Measurements from ENCODE around the gene NR2C2AP. TPM values are rescaled to one million over a fixed set of nuclear protein-coding genes. Genes with fewer than 3 reads are reported as not detected.
"Not testable (repeated sequence)": the region's sequence is repeated elsewhere in the genome, so short reads cannot be mapped to it uniquely, and the experiment has no call there.

Gene NR2C2AP
- polyA plus RNA-seq, 1 donor, result 7.7 TPM

DNA sequence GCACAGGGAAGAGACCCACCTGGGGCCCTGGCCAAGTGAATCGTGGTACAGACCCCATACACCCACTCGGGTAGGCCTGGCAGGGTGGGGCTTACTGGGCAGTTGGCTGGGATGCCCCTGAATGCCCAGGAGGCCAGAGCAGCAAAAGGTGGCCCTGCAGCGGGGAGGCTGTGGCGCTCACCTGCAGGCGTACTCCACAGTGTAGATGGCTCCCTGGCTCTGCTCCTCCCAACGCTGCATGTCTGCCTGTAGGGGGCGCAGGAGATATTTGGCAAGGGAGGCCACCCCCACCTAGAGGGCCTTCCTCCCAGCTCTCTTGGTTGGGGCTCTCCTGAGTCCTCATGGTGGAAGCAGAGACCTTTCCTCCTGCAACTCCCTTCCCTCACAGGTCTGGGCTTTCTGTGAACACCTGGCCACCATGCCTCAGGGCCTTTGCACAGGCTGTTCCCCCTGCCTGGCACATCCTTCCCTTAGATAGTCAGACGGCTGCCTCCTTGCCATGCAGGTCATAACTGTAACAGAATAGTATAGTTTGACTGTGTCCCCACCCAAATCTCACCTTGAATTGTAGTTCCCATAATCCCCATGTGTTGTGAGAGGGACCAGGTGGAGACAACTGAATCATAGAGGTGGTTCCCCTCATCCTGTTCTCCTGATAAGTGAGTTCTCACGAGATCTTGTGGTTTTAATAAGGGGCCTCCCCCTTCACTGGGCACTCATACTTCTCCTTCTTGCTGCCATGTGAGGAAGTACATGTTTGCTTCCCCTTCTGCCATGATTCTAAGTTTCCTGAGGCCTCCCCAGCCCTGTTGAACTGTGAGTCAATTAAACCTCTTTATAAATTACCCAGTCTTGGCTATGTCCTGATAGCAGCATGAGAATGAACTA is 17.1 kb downstream of the NR2C2AP start:
- no peak for DNase-seq (ENCODE audit: low read depth)

DNA sequence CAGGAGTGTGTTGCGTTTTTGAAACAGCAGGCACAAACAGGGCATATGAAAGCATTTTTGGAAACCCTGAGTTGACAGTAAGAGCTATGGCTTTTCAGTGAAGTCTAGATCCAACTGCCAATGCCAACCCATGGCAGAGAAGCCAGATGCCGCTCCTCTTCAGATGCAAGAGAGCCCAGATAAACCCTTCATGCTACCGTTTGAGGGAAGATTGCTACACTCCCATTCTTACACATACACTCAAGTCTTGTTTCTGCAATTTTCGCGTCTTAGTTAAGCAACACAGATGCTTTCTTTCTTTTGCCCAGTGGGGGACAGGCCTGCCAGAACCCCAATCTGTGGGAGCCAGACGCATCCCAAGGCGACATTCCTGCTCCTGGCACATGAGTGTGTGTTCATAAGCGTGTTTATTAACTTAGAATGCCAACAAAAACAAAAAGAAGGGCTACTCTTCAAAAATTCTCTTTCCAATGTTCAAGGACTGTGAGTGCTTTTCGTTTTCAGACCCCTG is 21.7 kb downstream of the NR2C2AP start:
- DNase-seq (ENCODE audit: low read depth), result no peak

DNA sequence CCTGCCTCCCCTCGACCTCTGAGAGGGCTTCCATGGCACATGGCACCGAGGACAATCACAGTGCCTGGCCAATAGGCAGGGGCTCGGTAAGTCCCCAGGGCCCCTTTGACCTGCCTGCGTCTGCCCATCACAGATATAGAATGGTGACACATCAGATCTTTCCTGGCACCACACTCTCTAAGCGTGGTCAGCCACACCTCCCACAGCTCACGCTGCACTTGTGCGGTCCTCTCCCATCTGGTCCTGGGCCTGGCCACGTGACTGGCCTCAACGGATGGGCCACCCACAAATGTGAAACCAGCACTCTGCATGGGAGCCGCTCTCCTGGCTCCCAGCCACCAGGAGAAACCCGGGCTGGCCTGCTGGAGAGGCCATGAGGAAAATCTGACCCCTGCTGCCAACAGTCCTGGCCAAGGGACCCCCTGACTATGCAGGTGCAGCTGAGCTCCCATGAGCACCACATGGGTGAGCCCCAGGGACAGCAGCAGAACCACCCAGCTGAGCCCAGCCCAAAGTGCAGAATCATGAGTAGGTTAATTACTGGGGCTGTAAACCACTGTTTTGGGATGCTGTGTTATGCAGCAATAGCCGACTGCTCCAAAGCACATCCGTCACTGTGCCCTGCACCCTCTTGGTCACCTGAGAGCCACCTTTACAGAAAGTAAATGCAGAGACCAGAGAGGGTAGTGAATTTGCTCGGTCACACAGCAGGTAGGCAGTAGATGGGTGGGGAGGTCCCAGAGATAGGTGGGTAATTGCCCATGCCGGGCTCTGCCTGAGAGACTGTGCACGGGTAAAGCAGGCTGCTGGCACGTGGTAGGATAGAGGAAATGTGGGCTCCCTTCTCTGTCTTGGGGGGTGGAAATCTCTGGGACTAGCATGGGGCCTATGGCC is 23.4 kb downstream of the NR2C2AP start:
- DNase-seq (ENCODE audit: low read depth), result no peak

DNA sequence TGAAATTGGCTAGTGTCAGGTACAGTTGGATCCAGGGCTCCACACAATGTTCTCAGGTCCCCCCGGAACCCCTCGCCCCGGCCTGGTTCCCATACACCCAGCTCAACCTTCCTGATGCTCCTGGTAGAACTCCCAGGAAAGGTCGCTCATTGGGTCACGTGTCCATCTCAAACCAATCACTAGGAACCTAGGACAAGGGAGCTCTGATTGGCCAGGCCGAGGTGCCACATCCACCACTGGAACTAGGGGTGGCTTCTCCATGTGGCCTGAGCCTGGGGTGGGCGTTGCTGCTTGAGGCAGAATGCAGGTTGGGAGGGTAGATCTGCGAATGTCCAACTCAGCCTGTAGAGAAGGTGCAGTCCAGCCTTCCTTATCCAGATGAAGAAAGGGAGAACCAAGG is 26.3 kb downstream of the NR2C2AP start:
- no peak for DNase-seq (ENCODE audit: low read depth)

DNA sequence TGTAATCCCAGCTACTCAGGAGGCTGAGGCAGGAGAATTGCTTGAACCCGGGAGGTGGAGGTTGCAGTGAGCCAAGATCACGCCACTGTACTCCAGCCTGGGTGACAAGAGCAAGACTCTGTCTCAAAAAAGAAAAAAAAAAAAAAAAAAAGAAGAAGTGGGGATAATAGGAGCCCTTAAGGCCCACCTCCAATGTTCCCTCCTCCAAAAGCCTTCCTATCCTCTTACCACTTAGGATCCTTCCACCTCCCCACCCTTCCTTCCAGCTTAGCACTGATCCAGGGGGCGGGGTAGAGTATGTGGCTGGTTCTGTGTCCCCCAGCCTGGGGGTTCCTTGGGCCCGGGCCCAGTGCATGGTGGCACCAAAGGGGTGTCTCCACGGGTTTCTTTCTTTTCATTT is 30.0 kb downstream of the NR2C2AP start:
- not testable (repeated sequence) for DNase-seq (ENCODE audit: low read depth)

DNA sequence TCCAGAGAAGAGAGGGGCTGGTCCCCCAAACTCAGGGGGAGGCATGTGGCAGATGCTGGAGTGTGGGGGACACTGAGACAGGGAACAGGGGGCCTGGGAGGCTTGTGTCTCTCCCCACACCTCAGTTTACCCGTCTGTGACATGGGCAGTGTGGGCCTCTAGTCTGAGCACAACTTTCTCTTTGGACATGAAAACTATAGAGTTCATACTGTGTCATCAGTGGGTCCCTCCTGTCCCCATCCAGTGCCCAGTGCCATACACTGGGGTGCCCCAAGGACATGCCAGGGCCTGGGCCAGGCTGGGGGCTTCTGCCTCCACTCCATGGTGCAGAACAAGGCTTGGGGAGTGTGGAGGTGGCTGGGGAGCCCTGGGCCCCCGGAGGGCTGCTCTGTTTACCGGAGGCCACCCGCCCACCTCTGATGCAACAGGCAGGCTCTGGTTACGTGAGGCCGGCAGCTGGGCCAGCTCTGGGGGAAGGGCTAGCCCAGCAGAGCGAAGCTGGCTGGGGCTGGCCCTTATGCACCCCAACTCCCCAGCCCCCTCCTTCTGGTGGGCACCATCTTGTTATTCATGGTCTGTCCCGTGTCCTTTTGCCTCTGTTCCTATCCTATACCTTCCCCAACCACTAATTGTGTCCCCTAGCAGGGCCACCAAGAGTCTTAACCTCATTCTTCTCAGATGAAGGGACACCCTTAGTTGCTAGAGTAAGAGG is 31.2 kb downstream of the NR2C2AP start:
- DNase-seq (ENCODE audit: low read depth), result no peak

DNA sequence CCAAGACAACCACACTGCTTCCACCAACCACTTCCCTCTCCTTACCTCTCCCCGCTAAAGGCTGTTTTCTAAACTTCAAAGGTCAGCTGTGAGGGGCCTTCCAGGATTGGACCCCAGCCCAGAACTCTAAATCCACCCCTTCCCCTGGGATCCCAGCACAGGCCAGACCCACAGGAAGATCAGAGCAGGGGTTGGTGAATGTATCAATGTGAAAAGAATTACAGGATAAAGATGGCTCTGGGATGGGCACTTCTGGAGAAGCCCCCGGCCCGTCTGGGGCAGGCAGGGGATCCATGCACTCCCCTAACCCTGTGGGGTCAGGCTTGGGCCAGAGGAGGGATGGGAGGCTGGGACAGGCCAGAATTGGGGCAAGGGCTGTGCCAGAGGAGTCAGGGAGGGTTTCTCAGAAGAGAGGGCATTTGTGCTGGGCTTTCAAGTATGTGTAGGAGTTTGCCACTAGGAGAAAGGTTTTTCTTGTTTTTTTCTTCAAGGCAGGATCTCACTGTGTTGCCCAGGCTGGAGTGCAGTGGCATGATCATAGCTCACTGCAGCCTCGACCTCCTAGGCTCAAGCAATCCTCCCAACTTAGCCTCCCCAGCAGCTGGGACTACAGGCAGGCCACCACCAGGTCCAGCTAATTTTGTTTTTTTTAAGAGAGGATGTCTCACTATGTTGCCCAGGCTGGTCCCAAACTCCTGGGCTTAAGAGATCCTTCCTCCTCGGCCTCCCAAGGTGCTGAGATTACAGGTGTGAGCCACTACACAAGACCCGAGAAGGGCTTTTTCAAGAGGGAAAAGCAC is 32.1 kb downstream of the NR2C2AP start:
- DNase-seq (ENCODE audit: low read depth), result no peak

DNA sequence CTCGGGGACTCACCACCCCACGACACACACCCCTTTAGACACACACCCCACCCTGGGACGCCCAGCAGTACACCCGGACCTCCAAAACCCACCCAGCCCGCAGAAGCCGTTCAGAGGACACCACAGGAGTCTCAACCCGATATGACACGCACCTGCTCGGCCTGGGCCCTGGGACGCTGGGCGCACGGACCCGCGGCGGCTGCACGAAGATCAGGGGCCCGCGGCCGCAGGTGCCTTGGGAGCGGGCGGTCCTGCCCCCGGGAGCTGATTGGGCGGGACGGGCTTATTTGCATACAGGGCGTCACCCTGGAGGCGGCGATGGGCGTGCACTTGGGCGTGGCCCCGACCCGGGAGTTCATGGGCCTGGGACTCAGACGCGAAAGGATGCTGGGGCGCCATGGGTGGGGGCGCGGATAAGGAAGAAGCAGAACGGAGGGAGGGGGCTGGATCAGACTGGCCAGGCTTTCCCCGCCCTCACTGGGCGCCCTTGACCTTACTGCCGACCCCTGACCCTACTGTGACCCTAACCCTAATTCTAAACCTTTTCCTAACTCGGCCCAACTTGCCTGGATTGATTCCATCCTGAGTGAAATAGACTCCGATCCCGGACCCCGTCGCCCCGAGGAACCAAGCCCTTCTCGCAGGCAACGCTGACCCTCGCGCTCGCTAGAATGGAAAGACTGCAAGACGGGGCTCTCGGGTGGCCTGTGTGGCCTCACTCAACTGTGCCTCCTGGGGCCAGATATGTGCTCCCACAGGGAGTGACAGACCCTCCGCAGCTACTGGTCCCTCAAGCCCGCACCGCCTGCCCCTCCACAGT is 33.0 kb downstream of the NR2C2AP start, which contains the start of gene MEF2B:
Gene MEF2B, minus strand, starts transcription at position 211 of the 820 bp plus-strand sequence. CDS start 19,528 bp downstream, outside the sequence.
- no peak for DNase-seq (ENCODE audit: low read depth)

DNA sequence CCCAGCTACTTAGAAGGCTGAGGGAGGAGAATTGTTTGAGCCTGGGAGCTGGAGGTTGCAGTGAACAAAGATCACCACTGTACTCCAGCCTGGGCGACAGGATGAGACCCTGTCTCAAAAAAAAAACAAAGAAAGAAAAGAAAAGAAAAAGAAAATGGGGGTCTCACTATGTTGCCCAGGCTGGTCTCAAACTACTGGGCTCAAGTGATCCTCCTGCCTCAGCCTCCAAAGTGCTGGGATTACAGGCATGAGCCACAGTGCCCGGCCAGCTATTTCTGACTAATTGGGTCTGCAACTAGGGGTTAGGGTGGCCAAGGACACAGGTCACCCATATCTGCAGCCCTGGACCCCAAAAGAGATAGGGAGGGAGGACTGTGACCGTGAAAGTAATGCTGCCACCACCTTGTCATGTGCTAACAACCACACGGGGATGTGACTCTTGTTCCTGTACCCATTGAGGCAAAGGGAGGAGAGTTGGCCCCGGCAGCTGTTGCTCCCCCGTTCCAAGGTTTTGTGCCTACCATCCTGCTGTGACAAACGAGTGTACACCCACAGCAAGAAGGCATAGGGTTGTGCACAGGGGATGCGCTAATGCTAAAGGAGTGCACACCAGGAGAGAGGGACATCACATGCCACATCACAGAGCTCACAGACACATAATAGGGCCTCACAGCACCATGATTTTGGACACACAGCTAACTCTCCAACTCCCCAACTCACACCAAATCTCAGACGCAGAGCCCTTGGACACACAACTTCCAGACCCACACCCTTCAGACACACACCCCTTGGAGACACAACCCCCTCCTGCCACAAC is 33.8 kb downstream of the NR2C2AP start:
- no peak for DNase-seq (ENCODE audit: low read depth)

DNA sequence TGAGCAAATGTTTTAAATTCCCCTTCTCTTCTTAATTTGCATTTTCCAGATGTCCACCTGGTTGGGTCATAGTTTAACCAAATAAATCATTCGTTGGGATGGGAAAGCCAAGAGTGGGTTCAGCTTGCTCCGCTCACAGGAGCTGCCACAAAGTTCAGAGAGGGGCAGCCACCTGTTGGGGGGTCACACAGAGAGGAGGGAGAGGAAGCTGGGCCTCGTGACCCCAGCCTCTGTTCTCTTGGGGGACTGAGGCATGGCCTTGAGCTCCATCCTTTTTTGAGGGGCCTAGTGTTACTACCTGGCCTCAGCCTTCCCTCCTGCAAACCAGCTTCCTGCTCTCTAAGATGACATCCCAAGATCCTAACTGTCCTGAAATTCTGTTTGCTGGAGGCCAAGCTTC is 35.6 kb downstream of the NR2C2AP start:
- DNase-seq (ENCODE audit: low read depth), result no peak

DNA sequence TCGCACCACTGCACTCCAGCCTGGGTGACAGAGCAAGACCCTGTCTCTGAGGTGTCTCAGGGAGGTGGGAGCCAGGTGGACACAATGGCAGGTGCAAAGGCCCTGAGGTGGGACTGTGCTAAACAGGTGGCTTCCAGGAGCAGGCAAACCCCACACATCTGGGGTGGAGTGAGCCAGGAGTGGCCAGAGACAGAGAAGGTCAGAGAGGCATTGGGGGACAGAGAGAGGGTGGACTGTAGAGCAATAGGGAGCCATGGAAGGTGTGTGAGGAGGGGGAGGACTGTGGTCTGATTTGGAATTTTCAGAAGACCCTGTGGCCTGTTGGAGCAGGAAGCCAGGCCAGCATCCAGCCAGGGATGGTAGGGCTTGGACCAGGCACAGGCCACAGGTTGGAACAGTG is 37.8 kb downstream of the NR2C2AP start:
- no peak for DNase-seq (ENCODE audit: low read depth)

DNA sequence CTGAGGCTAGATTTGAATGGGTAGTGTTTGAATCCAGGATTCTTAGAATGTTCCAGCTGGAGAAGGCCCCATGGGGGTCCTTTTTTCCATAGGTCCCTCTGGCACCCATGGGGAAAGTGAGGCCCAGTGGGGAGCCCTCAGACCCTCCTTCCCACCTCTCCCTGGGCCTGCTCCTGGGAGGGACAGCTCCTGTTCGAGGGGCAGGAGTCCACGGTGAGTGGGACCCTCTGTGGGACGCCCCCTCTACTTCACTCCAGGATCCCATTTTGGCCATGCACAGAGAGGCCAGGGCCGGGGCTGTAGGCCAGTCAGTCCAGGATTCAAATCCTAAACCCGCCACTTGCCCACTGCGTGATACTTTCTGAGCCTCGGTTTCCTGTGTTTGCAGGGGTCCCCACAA is 40.7 kb downstream of the NR2C2AP start:
- DNase-seq (ENCODE audit: low read depth), result no peak

DNA sequence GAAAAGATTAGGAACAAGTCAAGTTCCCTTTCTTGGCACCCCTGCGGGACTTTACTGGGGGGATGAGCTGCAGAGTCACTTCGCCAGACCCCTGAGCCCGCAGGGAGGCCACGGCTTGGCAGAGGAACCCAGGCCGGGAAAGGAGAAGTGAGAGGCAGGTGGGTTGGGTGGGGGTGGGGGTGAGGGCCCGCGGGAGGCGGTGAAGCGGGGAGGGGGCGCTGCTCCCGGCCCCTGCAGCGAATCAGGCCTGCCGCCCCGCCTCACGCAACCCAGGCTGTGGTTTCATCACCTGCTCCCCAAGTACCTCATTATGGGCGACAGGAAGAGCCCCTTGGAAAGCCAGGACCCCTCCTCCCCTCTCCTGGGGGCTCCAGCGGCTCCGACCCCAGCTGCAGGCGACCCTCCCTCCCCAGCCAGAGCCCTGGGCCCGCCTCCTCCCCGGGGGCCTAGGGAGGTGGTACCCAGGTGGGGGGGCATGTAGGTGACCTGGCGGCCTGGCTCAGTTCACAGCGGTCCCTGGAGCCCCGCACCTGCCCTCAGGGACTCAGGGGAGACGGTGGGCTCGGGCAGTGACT is 42.7 kb downstream of the NR2C2AP start:
- DNase-seq (ENCODE audit: low read depth), result no peak

DNA sequence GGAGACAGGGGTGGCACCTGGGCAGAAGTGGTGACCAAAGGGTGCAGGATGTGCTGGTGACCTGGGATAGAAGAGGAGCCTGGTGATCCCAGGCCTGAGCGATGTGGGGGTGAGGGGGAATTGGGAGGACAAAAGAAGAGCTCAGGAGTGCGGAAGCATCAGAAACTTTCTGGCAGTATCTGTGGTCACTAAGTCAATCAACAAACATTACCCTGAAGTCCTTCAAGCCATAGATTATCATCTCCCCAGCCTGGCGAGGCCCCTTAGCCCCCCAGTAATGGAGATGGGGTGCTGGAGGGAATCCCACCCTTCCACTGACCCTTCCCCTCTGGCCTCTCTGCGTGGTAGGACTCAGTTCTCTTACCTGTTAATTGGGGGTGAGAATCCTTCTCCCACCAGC is 43.7 kb downstream of the NR2C2AP start:
- DNase-seq (ENCODE audit: low read depth), result no peak

DNA sequence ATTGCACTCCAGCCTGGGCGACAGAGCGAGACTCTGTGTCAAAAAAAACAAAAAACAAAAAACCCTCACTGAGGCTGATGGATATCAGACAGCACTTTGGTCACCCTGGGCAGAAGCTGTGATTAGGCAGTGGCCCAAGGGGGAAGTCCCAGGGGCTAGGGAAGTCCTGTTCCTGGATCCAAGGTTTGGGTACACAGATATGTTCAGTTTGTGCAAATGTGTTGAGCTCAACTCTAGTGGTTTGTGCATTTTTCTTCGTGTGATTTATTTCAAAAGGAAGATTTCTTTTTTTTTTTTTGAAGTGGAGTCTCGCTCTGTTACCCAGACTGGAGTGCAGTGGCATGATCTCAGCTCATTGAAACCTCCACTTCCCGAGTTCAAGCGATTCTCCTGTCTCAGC is 45.4 kb downstream of the NR2C2AP start:
- no peak for DNase-seq (ENCODE audit: low read depth)

DNA sequence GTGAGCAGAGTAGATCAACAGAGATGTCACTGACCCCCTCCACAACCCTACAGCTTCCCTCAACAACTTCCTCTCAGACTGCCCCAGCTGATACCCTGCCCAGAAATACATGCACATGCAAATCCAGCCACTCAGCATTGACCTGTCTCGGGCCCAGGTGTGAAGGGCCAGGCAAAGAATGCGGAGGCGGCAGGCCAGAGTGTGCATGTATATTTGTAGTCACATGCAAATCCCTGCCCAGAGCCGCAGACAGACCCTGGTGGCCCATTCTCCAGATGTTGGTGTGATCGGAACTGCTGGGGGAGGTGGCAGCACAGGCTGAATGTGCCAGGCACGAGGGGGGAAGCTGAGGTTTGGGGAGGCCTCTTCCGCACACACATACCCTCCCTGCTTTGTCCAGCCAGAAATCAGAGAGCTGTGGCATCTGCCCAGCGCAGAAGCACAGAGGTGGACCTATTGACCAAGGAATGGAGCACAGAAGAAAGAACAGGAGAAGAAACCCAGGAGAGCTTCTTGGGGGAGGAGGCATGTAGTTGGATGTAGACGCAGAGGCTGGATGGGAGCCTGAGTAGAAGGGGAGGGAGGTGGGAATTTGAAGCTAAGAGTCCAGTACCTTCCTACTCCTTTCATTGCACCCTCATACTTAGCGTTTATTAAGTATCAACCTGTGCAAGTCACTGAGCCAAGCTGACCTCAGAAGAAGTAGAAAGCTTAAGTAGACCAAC is 47.6 kb downstream of the NR2C2AP start:
- no peak for DNase-seq (ENCODE audit: low read depth)

DNA sequence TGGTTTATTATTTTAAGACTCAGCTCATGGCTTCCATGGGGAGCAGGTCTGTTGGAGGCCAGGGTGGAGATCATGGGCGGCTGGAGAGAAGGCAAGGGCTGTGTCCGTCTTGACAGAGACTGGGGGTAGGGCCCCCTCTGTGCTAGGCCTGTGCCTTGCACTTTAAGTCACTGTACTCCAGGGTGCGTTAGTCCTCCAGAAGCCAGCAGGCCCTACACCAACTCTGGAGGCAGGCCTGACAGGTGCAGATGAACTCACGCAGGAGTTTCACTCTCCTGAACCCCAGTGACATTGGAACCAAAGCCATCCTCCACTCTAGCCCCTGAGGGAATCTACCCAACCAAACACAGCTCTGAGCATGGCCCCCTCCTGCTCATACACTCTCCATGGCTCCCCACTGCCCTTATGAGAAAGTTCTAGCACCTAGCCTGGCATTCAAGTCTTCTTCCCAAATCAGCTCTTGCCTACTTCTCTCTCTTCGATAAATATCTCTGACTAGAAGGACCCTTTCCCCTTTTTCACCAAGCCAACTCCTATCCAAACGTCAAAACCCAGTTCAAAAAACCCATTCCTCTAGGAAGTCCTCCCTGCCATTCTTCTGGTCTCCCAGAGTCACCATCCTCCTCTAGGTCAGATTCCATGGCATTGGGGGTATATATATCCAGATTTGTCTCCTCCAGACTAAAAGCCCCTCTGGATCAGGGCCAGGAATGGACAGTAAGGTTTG is 48.3 kb downstream of the NR2C2AP start:
- DNase-seq (ENCODE audit: low read depth), result no peak

All from forelimb muscle (tissue), 1 donor.